ENCODE data around the gene TAS1R2.

Gene TAS1R2

DNA sequence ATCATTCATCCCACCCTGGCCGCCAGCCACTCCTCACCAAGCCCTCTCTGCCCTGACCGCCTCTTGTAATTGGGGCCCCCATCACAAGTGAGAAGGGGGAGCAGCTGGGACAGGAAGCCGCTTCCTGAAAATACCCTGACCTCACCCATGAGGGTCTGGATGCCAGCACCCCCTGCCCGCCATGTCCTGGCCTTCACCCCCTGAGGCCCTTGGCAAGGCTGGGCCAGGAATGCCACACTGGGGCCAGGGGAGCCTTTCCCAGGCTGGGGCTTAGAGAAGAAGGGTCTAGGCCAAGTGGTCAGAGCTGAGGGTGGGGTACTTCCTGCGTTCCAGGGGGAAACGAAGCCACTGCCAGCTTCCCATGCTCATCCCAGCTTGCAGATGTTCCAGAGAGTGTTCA, 60.5 kb downstream of the TAS1R2 start:
- ATAC-seq (replicated peaks; ENCODE audit: extremely low read depth, poor library complexity, severe bottlenecking): no peak
- Mint-ChIP-seq H3K27me3 (peaks cover 35% of the 10 kb centered on the region), H3K4me1 (no peaks in the 10 kb centered on the region), H3K27ac (ENCODE audit: low read depth) (no peak overlapping the region), H3K9me3 (no peaks in the 10 kb centered on the region), H3K36me3 (ENCODE audit: insufficient read depth) (peaks cover 4% of the 10 kb centered on the region), H3K4me3 (no peak overlapping the region)
- DNase-seq (ENCODE audit: low spot score in 2 of 2): no peak

DNA sequence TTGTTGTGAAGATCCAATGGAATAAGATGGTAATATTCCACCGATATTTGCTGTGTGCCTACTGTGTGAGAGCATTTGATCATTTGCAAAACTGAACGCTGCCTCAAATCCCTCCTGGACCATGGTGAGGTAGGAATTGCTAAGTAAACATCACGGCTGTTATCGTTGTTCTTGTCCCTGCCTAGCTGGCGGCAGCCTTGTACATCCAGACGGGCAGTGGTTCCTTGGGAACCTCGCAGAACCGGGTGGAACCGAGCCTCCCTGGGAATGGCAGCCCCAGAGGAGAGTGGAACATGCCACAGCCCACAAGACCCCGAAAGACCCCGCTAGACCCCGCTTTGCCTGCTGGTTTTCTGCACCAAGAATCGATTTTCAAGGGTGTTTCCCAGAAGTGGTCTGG, 60.9 kb downstream of the TAS1R2 start:
- Mint-ChIP-seq H3K36me3 (ENCODE audit: insufficient read depth) (peaks cover 4% of the 10 kb centered on the region), H3K27me3 (peaks cover 39% of the 10 kb centered on the region), H3K9me3 (no peaks in the 10 kb centered on the region), H3K27ac (ENCODE audit: low read depth) (no peak overlapping the region), H3K4me1 (no peaks in the 10 kb centered on the region), H3K4me3 (no peak overlapping the region)
- ATAC-seq (replicated peaks; ENCODE audit: extremely low read depth, poor library complexity, severe bottlenecking) (no peak), DNase-seq (ENCODE audit: low spot score in 2 of 2) (no peak)

DNA sequence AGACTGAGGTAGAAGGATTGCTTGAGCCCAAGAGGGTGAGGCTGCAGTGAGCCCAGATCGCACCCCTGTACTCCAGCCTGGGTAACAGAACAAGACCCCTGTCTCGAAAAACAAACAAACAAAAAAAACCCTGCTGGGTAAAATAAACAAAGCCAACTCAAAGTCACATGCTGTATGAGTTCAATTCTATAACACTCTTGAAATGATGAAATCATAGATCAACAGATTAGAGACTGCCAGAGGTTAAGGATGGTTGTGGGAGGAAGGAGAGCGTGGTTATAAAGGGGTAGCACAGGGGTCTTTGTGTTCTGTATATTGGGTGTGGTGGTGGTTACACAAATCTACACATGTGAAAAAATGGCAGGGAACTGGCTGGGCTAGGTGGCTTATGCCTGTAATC, 62.5 kb downstream of the TAS1R2 start:
- Mint-ChIP-seq H3K4me1 (no peaks in the 10 kb centered on the region), H3K27me3 (peaks cover 55% of the 10 kb centered on the region)
- no peak for ATAC-seq (replicated peaks; ENCODE audit: extremely low read depth, poor library complexity, severe bottlenecking)

DNA sequence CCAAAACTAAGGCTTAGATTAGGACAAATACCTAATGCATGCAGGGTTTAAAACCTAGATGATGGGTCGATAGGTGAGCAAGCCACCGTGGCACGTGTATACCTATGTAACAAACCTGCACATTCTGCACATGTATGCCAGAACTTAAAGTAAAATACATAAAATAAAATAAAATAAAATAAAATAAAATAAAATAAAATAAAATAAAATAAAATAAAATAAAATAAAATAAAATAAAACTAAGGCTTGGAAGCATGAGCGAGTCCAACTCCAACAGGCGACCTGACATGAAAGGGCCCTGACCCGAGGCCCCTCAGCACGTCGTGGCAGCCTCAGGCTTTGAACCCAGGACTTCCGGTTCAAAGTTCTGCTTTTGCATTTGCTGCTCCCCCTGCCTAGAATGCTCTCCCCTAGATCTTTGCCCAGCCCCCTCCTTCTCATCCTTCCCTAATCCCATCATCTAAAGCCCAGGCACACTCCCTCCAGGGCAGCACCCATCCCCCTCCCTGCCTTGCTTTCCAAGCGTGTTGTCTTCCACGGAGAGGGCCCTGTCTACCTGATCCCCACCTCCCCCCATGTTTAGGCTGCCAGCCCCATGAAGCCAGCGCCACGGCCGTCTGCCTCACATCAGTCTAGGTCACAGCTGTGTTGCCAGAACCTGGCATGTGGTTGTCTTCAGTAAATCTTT, 64.3 kb downstream of the TAS1R2 start:
- Mint-ChIP-seq H3K4me3 (no peak overlapping the region), H3K27me3 (peaks cover 71% of the 10 kb centered on the region)

More for the DNA sequence above, 62.5 kb downstream of the TAS1R2 start:
- no peak overlapping the region for H3K4me3 Mint-ChIP-seq
- H3K9me3 Mint-ChIP-seq: no peaks in the 10 kb centered on the region
- no peak overlapping the region for H3K27ac Mint-ChIP-seq (ENCODE audit: low read depth)
- DNase-seq (ENCODE audit: low spot score in 2 of 2): no peak
- peaks cover 4% of the 10 kb centered on the region for H3K36me3 Mint-ChIP-seq (ENCODE audit: insufficient read depth)

DNA sequence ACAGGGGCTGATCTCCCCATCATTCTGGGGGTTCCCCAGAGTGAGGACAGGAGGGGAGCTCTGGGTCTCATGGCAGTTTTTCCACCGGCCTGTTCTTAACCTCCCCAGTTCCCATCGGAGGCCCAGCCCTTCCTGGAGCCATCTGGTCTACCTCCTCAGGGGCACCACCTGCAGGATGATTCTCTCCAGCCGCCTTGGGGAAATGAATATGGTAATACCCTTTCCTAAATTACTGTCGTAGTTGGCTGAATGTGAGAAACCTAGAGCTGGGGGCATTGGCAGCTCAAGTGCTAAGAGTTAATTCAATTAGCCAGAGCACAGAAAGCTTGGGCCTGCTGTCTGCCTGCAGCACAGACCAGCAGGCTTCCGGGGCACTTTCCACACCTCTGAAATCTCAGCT, 64.9 kb downstream of the TAS1R2 start:
- DNase-seq (ENCODE audit: low spot score in 2 of 2) (no peak), ATAC-seq (replicated peaks; ENCODE audit: extremely low read depth, poor library complexity, severe bottlenecking) (no peak)
- Mint-ChIP-seq H3K9me3 (no peaks in the 10 kb centered on the region), H3K36me3 (ENCODE audit: insufficient read depth) (peaks cover 4% of the 10 kb centered on the region), H3K4me3 (no peak overlapping the region), H3K27ac (ENCODE audit: low read depth) (no peak overlapping the region), H3K4me1 (no peaks in the 10 kb centered on the region), H3K27me3 (peaks cover 77% of the 10 kb centered on the region)

More for the DNA sequence above, 64.3 kb downstream of the TAS1R2 start:
- Mint-ChIP-seq H3K4me1 (no peaks in the 10 kb centered on the region), H3K9me3 (no peaks in the 10 kb centered on the region), H3K36me3 (ENCODE audit: insufficient read depth) (peaks cover 2% of the 10 kb centered on the region), H3K27ac (ENCODE audit: low read depth) (no peak overlapping the region)
- DNase-seq (ENCODE audit: low spot score in 2 of 2) (no peak), ATAC-seq (replicated peaks; ENCODE audit: extremely low read depth, poor library complexity, severe bottlenecking) (no peak)

DNA sequence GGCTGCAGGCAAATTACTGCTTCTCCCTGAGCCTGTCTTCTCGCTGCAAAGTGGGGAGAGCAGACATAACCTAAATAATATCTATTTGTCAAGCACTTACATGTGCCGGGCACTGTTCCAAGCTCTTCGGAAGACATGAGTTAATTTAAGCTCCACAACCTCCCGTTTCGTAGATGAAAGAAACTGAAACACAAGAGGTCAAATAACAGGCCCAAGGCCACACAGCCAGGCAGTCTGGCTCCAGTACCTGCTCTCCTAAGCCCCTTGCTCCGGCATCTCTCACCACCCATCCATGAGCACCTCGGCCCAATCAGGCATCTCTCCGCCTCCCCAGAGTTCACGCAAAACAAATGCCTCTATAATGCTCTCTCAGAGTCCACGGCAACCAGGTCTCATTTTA, 65.4 kb downstream of the TAS1R2 start:
- H3K27ac Mint-ChIP-seq (ENCODE audit: low read depth): no peak overlapping the region
- peaks cover 82% of the 10 kb centered on the region for H3K27me3 Mint-ChIP-seq
- ATAC-seq (replicated peaks; ENCODE audit: extremely low read depth, poor library complexity, severe bottlenecking) (no peak), DNase-seq (ENCODE audit: low spot score in 2 of 2) (no peak)
- H3K36me3 Mint-ChIP-seq (ENCODE audit: insufficient read depth): peaks cover 4% of the 10 kb centered on the region
- no peaks in the 10 kb centered on the region for H3K4me1 Mint-ChIP-seq
- H3K9me3 Mint-ChIP-seq: no peaks in the 10 kb centered on the region
- no peak overlapping the region for H3K4me3 Mint-ChIP-seq

DNA sequence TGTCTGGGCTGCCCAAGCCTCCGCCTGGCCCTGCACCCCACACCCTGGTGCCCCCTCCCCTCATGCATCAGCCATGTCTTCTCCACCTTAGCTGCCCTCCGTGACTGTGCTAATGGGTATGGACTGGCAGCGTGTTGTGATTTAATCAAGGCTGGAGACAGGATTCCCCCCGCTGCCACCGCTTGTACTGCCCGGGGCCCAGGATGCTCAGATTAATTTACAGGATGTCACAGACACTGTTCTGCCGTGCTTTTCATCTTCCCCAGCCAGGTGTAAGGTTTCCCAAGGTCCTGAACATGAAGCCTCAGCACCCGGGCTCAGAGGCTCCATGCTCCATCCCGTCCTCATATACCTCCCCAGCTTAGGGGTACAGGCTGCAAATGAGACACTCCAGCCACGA, 66.3 kb downstream of the TAS1R2 start:
- peaks cover 82% of the 10 kb centered on the region for H3K27me3 Mint-ChIP-seq
- H3K27ac Mint-ChIP-seq (ENCODE audit: low read depth): no peak overlapping the region
- no peak overlapping the region for H3K4me3 Mint-ChIP-seq
- H3K9me3 Mint-ChIP-seq: no peaks in the 10 kb centered on the region
- ATAC-seq (replicated peaks; ENCODE audit: extremely low read depth, poor library complexity, severe bottlenecking) (no peak), DNase-seq (ENCODE audit: low spot score in 2 of 2) (no peak)
- peaks cover 4% of the 10 kb centered on the region for H3K36me3 Mint-ChIP-seq (ENCODE audit: insufficient read depth)
- no peaks in the 10 kb centered on the region for H3K4me1 Mint-ChIP-seq

DNA sequence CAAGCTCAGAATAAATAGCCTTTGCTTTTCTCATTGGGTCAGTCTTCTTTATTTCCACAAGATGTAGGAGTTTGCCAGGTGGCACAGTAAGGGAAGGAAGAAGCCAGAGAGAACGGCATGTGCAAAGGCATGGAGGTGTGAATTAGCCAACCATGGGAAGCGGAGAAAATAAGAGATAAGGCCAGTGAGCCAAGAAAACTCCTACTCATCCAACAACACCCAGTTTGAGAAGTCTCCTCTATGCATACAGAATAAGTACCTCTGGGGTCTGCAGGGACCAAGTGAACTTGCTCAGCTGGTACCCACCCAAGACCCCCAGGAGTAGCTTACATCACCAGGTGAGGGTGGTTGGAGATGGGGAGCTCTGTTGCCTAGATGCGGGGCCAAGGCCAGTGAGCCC, 66.7 kb downstream of the TAS1R2 start:
- H3K36me3 Mint-ChIP-seq (ENCODE audit: insufficient read depth): peaks cover 4% of the 10 kb centered on the region
- peaks cover 82% of the 10 kb centered on the region for H3K27me3 Mint-ChIP-seq
- no peak for ATAC-seq (replicated peaks; ENCODE audit: extremely low read depth, poor library complexity, severe bottlenecking)

More for the DNA sequence above, 66.7 kb downstream of the TAS1R2 start:
- DNase-seq (ENCODE audit: low spot score in 2 of 2): no peak
- no peaks in the 10 kb centered on the region for H3K4me1 Mint-ChIP-seq
- no peaks in the 10 kb centered on the region for H3K9me3 Mint-ChIP-seq
- H3K4me3 Mint-ChIP-seq: no peak overlapping the region
- H3K27ac Mint-ChIP-seq (ENCODE audit: low read depth): no peak overlapping the region

All from central memory CD8-positive, alpha-beta T cell (primary cell).